Glomerular visceral epithelial cell (primary cell): ENCODE data around the gene ARHGAP28.
"Not testable (repeated sequence)": the region's sequence is repeated elsewhere in the genome, so short reads cannot be mapped to it uniquely, and the experiment has no call there.

Source experiments
- DNase-seq: peaks from one replicate; pipeline ENCODE4 v3.0.0-alpha.2; 2016; ENCODE audit errors: extremely low spot score

Gene ARHGAP28

DNA sequence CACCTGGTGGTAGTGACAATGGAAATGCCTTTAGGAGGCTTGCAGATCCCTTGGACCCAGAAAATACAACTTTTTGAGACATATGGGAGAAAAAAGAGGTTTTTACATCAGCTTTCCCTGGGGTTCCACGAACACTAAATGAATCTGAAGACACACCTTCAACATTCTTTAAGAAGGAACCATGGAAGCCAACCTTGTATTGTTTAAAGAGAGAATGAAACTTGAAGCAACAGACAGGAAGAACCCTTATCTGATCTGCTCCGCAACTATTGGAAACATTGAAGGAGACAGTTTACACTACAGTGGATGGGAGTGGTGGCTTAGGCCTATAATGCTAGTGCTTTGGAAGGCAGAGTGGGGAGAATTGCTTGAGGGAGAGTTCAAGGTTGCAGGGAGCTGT, 197.6 kb downstream of the ARHGAP28 start:
- no peak for DNase-seq

DNA sequence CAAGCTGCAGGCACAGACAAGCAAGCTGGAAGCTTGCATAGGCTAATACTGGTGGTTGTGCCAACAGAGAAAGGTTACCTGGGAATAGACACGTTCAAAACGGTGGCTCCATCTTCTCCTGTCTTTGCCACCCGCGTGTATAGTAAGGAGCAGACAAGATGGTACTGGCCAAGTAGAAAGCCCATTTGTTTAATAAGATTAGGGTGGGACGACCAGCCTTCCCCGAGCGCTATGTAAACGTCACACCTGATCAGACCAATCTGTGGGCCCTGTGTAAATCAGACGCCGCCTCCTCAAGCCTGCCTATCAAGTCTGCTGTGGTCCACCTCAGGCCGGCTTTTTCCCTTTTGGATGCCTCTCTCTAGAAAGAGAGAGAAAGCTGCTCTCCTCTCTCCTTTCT, 198.8 kb downstream of the ARHGAP28 start:
- no peak for DNase-seq

GRCh38 chr18:6929370-6930102, 200.0 kb downstream of the ARHGAP28 start:
- no peak for DNase-seq

- no peak for DNase-seq
Observed at GRCh38 chr18:6934859-6935258, 205.3 kb downstream of the ARHGAP28 start.

GRCh38 chr18:6938003-6938402, 208.5 kb downstream of the ARHGAP28 start:
- DNase-seq, result no peak

- not testable (repeated sequence) for DNase-seq
Observed at GRCh38 chr18:6938403-6938802, 208.9 kb downstream of the ARHGAP28 start.

DNA sequence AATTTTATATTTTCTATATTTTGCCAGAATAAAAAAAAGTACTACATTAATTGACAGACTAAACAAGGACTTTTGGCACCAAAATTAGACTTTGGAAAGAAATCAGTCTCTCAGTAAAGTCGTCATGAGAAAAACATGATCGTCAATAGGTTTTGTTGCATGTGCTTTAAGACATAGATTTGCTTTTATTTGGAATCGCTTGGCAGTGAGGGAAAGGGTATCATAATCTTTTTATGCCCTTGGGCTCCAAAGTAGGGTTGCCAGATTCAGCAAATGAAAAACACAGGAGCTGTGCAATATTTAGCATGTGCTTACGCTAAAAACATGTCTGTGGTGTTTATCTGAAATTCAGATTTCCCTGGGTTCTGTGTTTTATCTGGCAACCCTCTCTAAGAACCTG, 210.5 kb downstream of the ARHGAP28 start:
- no peak for DNase-seq

DNA sequence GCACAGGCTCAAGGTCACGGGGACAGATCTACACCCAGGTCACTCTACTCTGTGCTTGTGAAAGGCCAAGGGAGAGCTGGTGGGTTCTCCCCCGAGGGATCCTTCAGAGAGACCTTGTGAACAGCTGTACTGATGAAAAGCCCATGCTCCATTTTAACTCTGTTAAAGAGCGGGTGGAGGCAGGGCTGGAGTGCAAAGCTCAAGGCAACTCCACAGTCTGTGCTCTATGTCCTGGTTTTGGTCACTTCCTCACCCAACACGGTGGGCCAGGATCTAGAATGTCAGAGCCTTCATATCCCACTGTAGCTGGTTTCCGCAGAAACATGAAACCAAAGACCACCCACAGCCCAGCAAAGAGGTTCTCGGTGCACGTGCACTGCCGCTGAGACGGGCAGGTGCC, 210.9 kb downstream of the ARHGAP28 start:
- no peak for DNase-seq

DNA sequence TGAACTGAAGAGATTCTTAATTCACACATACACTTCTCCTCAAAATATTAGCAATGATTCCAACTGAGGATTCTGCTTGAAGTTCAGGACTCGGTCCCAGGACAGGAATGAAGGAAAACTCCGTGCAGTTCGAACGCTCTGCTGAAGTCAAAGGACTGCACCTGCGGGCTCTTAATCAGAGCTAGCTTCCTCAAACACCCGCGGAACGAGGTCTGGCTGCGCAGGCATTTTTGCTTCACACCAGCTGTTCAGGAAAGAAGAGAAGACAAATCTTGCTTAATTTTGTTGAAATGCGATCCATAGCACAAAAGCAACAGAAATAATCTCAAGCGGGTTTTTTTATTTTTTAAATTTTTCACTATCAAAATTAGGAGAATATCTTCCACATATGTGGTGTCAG, 212.5 kb downstream of the ARHGAP28 start:
- no peak for DNase-seq

GRCh38 chr18:6942742-6943141, 213.2 kb downstream of the ARHGAP28 start:
- no peak for DNase-seq

DNA sequence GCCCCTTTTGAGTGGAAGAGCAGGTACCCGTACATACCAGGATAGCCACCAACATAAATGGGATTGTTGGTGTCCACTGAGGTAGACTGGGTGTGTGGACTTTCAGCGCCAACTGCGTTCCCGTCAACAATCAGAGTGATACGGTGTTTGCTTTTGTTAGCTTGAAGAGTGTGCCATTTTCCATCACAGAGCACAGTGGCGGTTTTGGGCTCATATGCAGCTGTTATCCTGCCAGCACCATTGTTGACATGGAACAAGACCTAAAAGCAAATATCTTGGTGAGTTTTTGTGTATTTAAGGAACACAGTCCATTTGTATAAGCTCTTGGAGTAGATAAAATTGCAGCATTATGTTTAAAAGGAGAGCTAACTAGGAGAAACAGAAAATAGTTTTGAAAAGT, 213.6 kb downstream of the ARHGAP28 start:
- no peak for DNase-seq

DNA sequence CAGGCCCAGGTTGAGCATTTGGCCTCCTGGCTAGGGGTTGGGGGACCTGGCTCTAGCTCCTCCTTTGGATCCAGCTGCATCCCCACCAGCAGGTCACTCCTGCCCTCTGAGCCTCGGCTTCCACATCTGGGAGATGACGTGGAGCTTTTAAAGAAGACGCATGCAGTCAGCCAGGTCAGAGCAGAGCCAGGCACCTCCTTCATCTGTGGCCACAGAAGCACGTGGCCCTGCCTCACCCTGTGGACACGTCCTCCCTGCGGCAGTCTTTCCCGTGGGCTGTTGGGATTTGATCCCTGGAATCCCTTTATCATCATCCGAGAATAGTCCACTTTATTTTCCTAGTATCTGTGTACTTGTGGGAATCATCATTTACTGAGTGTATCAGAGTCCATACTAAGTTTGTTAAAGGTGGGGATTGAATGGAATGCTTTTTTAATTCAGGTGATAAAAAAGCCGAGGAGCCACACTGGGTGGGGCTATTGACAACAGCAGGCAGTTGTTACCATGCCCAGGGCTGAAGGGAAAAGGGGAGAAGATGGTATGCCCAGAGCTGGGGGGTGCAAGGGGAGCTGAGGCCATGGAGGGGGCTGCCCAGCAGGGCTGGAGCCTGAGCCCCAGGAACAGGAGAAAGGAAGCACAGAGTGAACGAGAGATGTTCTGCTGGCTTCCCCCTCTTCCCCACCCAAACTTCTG, 218.0 kb downstream of the ARHGAP28 start:
- no peak for DNase-seq

- no peak for DNase-seq
Observed at GRCh38 chr18:6948281-6949055, 219.0 kb downstream of the ARHGAP28 start.

DNA sequence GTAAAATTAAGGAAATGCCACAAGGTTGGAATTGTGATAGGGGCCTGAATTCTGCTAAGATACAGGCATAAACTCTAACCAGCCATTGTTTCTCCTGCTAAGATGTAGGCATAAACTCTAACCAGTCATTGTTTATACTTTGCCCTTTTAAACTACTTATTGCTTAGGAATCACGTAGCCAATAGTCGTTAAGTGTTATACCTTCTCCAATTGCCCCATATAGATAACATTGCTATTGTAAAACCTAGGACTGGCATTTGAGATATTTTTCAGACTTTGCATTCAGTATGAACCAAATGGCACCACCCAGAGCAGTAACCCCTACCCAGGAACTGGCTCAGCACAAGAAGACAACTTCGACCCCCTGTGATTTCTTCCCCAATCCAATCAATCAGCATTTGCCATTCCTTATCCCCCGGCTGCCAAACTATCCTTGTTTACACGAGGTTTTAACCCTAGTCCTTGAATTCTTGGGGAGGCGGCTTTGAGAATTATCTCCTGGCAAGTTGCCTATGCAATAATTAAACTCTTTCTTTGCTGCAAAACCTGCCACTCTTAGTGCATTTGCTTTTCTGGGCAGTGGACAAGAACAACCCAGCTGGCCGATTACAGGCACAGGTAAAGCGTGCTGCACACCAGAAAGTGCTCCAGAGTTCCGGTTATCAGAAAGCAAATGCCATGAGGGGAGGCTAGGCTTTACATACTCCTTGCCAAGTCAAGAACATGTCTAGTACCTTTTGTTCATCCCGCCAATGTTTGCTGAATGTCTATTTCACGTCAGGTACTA, 220.5 kb downstream of the ARHGAP28 start:
- DNase-seq, result no peak

DNA sequence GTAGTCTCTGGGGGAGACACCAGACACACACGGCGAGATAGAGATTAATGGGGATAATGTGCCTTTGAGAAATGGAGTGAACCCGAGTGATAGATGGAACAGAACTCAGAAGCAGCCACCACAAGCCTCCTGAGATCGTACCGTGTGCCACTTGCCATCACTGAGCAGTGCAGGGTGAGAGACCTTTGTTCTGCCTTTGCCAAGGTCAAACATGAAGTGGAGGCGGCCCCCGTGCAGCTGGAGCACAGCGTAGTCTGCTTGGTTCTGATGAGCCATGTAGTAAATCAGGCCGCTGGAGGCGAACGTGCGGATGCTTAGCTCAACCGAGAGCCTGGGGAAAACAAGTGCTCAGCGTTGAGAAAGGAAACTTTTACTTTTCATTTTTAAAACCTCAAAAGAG, 221.1 kb downstream of the ARHGAP28 start:
- no peak for DNase-seq

DNA sequence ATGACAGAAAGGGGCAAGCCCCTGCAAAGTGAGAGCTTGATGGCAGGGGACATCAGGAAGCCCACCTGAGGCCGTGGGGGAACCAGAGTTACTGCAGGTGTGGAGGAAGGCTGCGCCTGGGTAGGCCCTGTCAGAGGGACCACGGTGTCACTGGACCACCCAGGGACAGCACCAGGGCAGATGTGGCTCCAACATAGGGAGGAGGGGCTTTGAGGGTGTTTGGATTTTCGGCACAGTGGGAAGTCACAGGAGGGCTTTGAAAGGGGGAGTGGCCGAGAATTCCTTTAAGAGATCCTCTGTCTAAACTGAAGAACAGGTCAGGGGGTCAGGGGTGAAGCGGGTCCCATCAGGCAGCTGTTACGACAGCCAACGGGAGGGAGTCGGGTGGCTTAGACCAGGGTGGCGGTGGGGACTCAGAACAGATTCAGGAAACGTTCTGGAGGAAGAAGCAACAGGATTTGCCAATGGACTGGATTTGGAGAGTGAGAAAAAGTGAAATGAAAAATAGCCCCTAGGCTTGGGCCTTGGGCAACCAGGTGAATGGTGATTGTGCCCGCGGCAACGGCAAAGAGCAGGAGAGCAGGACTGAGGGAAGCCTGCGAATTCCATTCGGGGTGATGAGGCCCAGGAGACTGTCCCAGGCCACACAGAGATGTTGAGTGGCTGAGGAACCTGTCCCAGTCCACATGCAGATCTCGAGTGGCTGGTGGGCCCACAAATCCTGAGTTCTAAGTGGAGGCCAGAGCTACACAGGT, 222.0 kb downstream of the ARHGAP28 start:
- no peak for DNase-seq

DNA sequence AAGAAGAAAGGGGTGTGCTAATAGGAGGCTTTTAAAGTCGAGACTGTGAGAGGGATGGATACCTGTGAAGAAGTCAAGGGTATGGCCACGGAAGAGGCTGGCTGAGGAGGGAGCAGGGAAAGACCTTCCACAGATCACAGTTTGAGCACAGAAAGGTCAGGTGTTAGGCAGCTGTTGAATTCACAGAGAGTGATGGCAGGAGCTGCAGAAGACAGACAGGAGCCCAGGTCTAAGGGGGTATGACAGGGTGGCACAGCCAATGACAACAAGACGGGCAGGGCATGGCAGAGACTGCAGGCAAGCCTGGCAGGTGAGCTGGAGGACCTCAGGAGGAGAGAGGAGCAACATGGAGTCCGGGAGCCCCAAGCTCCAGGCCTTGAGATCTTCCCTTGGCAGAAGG, 225.0 kb downstream of the ARHGAP28 start:
- no peak for DNase-seq

GRCh38 chr18:6955304-6955703, 225.8 kb downstream of the ARHGAP28 start:
- DNase-seq, result no peak

- DNase-seq, result no peak
Observed at GRCh38 chr18:6956495-6956894, 227.0 kb downstream of the ARHGAP28 start.

- DNase-seq, result no peak
Observed at GRCh38 chr18:6956999-6957398, 227.5 kb downstream of the ARHGAP28 start.

DNA sequence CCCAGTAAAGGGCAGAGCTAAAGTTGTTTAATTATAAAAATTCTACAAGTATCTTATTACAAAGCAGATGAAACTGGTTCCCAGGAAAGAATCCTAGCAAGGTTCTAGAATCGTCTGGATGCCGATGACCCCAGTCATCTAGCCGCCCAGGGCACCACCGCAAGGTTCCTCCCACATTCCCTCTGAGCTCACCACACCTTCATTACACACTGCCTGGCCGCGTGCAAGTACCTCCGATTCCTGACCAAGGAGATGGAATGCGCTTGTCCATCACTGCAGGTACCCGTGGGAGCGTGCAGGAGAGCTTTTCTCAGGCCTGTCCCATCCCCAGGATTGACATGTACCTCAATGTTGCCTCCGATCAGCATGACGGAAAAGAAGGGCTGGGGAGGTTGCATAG, 229.6 kb downstream of the ARHGAP28 start:
- DNase-seq, result no peak
